Measurements from ENCODE around the gene RREB1. TPM values are rescaled to one million over a fixed set of nuclear protein-coding genes. Genes with fewer than 3 reads are reported as not detected.

The RREB1 gene
- total RNA-seq, 1 donor from 2014 or later: 57.6 TPM

DNA sequence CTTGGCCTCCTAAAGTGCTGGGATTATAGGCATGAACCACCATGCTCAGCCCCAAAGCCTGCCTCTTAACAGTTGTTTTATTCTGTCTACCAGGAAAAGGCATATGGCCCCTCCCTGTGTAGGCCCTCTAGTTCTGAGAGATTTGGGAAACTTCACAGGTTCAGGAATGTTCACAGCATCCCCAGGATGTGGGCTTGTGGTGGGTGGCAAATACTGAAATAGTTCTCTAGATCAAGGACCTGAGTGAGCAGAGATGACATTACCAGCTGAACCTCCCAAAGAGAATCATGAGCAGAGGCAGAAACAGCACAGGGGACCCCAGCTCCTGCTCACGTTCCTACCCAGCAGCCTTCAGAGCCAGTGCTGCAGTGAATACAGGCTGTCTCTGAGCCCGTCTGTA is 105.7 kb downstream of the RREB1 start:
- H3K36me3 Mint-ChIP-seq (ENCODE audit: low read depth, unreplicated experiment): peaks cover 31% of the 10 kb centered on the region

DNA sequence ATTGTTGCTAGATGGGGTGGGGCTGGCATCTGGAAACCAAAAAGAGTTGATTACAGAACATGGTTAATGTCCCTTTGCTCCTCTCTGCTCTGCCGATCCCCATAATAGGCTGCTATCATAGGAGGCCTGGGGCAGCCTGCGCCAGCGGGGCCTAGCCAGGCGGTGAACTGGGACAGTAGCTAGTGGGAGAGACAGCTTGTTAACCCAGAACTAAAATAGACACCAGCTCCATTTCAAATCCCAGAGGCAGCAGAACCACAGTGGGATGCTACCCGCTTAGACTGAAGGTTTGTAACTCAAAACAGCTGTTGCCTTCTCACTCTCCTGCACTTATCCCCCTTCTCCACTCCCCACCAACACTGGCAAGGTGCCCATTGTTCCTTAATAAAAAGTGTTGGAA is 106.7 kb downstream of the RREB1 start:
- Mint-ChIP-seq H3K9me3 (ENCODE audit: unreplicated experiment) (no peaks in the 10 kb centered on the region), H3K4me1 (ENCODE audit: unreplicated experiment) (peaks cover 36% of the 10 kb centered on the region), H3K4me3 (ENCODE audit: unreplicated experiment) (no peak overlapping the region), H3K36me3 (ENCODE audit: low read depth, unreplicated experiment) (peaks cover 31% of the 10 kb centered on the region), H3K27me3 (ENCODE audit: unreplicated experiment) (peaks cover 8% of the 10 kb centered on the region), H3K27ac (ENCODE audit: unreplicated experiment) (no peak overlapping the region)
- TF ChIP-seq, protein P1, sequence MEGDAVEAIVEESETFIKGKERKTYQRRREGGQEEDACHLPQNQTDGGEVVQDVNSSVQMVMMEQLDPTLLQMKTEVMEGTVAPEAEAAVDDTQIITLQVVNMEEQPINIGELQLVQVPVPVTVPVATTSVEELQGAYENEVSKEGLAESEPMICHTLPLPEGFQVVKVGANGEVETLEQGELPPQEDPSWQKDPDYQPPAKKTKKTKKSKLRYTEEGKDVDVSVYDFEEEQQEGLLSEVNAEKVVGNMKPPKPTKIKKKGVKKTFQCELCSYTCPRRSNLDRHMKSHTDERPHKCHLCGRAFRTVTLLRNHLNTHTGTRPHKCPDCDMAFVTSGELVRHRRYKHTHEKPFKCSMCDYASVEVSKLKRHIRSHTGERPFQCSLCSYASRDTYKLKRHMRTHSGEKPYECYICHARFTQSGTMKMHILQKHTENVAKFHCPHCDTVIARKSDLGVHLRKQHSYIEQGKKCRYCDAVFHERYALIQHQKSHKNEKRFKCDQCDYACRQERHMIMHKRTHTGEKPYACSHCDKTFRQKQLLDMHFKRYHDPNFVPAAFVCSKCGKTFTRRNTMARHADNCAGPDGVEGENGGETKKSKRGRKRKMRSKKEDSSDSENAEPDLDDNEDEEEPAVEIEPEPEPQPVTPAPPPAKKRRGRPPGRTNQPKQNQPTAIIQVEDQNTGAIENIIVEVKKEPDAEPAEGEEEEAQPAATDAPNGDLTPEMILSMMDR (IDR thresholded peaks at IDR 0.05; ENCODE audit: unreplicated experiment): no peak
- no peak for DNase-seq (ENCODE audit: low spot score)

More for the DNA sequence above, 105.7 kb downstream of the RREB1 start:
- TF ChIP-seq, protein P1 (IDR thresholded peaks at IDR 0.05; ENCODE audit: unreplicated experiment): no peak
- DNase-seq (ENCODE audit: low spot score): no peak
- Mint-ChIP-seq H3K4me1 (ENCODE audit: unreplicated experiment) (peaks cover 29% of the 10 kb centered on the region), H3K4me3 (ENCODE audit: unreplicated experiment) (no peak overlapping the region), H3K27ac (ENCODE audit: unreplicated experiment) (peak overlapping the region; percentile 74), H3K9me3 (ENCODE audit: unreplicated experiment) (no peaks in the 10 kb centered on the region), H3K27me3 (ENCODE audit: unreplicated experiment) (peaks cover 10% of the 10 kb centered on the region)

DNA sequence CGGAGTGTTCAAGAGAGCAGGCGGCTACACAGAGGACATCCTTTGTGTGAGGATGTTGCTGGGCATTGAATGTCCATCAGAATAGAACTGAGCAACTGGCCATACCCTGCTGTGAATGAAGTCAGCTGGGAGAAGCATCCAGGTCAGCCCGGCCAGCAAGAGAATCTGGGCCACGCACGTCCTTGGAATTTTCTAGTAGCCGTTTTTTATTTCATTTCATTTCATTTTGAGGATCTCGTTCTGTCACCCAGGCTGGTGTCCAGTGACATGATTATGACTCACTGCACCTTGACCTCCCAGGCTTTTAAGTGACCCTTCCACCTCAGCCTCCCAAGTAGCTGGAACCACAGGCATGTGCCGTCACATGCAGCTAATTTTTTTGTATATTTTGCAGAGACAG is 107.4 kb downstream of the RREB1 start:
- Mint-ChIP-seq H3K4me1 (ENCODE audit: unreplicated experiment) (peaks cover 43% of the 10 kb centered on the region), H3K36me3 (ENCODE audit: low read depth, unreplicated experiment) (peaks cover 31% of the 10 kb centered on the region), H3K27ac (ENCODE audit: unreplicated experiment) (no peak overlapping the region), H3K9me3 (ENCODE audit: unreplicated experiment) (no peaks in the 10 kb centered on the region), H3K4me3 (ENCODE audit: unreplicated experiment) (peak overlapping the region; percentile 27), H3K27me3 (ENCODE audit: unreplicated experiment) (peaks cover 8% of the 10 kb centered on the region)
- TF ChIP-seq, protein P1 (IDR thresholded peaks at IDR 0.05; ENCODE audit: unreplicated experiment): no peak
- DNase-seq (ENCODE audit: low spot score): no peak

DNA sequence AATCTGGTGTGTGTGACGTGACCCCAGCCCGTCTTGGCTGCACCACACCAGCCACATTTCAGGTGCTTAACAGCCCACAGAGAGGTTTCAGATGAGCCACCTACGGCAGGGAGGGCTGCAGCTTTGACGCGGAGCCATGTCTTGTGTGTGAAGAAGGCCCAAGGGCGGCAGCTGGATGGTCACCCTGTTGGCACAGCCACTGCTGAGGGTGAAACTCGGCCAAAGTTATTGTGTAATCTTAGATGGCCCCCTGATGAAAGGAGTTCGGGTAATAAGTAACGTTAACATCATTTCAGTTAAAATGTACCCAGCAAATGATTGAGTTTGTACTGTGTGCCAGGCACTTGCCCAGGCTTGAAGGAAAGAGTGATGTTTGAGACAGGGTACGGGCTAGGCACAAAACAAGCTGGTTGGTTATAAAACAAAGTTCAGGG is 108.1 kb downstream of the RREB1 start:
- DNase-seq (ENCODE audit: low spot score): no peak
- H3K36me3 Mint-ChIP-seq (ENCODE audit: low read depth, unreplicated experiment): peaks cover 31% of the 10 kb centered on the region
- peaks cover 8% of the 10 kb centered on the region for H3K27me3 Mint-ChIP-seq (ENCODE audit: unreplicated experiment)
- peaks cover 44% of the 10 kb centered on the region for H3K4me1 Mint-ChIP-seq (ENCODE audit: unreplicated experiment)
- peak overlapping the region; percentile 71 for H3K4me3 Mint-ChIP-seq (ENCODE audit: unreplicated experiment)
- H3K9me3 Mint-ChIP-seq (ENCODE audit: unreplicated experiment): no peaks in the 10 kb centered on the region
- TF ChIP-seq, protein P1 (IDR thresholded peaks at IDR 0.05; ENCODE audit: unreplicated experiment): no peak
- H3K27ac Mint-ChIP-seq (ENCODE audit: unreplicated experiment): peak overlapping the region; percentile 84

DNA sequence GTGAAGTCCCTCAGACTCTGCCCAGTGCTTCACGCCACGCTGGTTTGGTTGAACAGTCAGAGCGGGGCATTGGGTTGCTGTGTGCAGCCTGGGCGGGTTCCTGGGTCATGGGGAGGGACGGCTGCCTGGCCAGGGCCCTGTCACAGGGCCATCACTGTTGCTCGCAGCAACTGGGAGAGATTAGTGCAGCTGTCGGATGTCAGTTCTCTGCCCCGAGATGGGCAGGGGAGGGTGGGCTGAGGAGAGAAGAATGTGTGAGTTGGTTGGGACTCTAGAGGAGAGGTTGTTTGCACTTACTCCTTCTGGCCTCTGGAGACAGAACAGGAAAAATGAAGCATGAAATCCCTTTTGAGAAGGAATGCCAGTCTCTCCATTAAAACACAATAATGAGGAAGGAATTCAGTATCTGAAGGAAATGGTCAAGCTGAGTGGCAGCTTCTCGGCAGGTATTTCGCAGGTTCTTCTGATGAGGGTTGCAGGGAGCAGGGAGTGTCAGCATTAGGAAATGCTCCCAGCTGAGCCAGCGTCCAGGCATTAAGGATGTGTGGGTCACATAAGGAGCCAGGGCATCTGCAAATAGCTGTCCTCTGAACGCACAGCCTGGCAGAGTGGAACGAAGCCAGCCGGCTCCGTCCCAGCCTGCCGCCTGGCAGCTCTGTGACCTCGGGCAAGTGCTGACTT is 109.3 kb downstream of the RREB1 start:
- TF ChIP-seq, protein P1 (IDR thresholded peaks at IDR 0.05; ENCODE audit: unreplicated experiment): no peak
- no peak overlapping the region for H3K4me3 Mint-ChIP-seq (ENCODE audit: unreplicated experiment)
- peaks cover 53% of the 10 kb centered on the region for H3K4me1 Mint-ChIP-seq (ENCODE audit: unreplicated experiment)
- no peaks in the 10 kb centered on the region for H3K9me3 Mint-ChIP-seq (ENCODE audit: unreplicated experiment)
- H3K36me3 Mint-ChIP-seq (ENCODE audit: low read depth, unreplicated experiment): peaks cover 31% of the 10 kb centered on the region
- peaks cover 8% of the 10 kb centered on the region for H3K27me3 Mint-ChIP-seq (ENCODE audit: unreplicated experiment)
- DNase-seq (ENCODE audit: low spot score): peak; percentile 13
- peak overlapping the region; percentile 89 for H3K27ac Mint-ChIP-seq (ENCODE audit: unreplicated experiment)

All from endothelial cell (in vitro differentiated cells).